Choroid plexus epithelial cell (primary cell): Measurements from ENCODE around the gene IL18BP.

Experiments used
- DNase-seq: peaks from one replicate; pipeline ENCODE4 v3.0.0-alpha.2; 2010; ENCODE audit warnings: low read depth
- H3K4me3 ChIP-seq: 2 replicates; pipeline ENCODE4 v1.5.1; 2011; ENCODE audit warnings: low read depth, mild to moderate bottlenecking, control low read depth, low read length, moderate library complexity
- CTCF ChIP-seq: conservative IDR thresholded peaks from 2 replicates; pipeline ENCODE4 v1.5.1; 2011; ENCODE audit warnings: low read depth, mild to moderate bottlenecking, control low read depth, inconsistent platforms, low read length, moderate library complexity

The IL18BP gene

GRCh38 chr11:72010529-72011233, 12.0 kb downstream of the IL18BP start:
- TF ChIP-seq CTCF = no peak
- no peak for DNase-seq

DNA sequence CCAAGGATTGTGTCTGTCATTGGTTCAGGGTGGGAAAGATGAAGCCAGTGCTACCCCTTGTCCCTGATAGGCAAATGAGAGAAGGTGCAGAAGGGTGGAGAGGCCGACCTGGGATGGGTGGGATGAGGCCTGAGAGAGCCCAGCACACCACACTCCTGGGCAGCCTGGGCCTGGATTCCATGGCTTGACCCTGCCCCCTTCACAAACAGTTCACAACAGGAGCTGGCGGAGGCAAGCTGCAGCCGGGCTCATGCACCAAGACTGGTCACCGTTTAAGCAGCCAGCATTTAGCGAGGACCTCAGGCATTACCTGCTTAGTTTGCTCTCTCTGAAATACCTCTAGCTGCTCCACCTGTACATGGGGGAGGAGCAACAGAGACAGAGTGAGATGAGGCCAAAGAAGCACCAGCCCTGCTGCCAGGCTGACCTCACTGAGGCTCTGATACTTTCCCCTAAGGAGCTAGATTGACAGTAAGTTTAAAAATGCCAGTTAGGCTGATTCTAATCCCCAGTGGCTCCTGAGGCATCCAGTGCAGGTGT, 13.5 kb downstream of the IL18BP start:
- no peak for TF ChIP-seq CTCF
- no peak overlapping the region for H3K4me3 ChIP-seq
- no peak for DNase-seq

More at GRCh38 chr11:72010529-72011233, 12.0 kb downstream of the IL18BP start:
- H3K4me3 ChIP-seq = no peak overlapping the region

- no peak overlapping the region for H3K4me3 ChIP-seq
- TF ChIP-seq CTCF = no peak
- peak; percentile 87 for DNase-seq
These were observed 14.4 kb downstream of the IL18BP start for GRCh38 chr11:72012897-72013721.

GRCh38 chr11:72013765-72014711, 15.3 kb downstream of the IL18BP start:
- TF ChIP-seq CTCF = no peak
- no peak overlapping the region for H3K4me3 ChIP-seq
- DNase-seq = no peak

GRCh38 chr11:72014761-72015320, 16.1 kb downstream of the IL18BP start:
- no peak overlapping the region for H3K4me3 ChIP-seq
- TF ChIP-seq CTCF = no peak
- DNase-seq = no peak

GRCh38 chr11:72015511-72016061, 16.9 kb downstream of the IL18BP start:
- H3K4me3 ChIP-seq = no peak overlapping the region
- TF ChIP-seq CTCF = peak; percentile 77
- DNase-seq = peak; percentile 65
